Measurements from ENCODE around the gene FLOT1.

DNA sequence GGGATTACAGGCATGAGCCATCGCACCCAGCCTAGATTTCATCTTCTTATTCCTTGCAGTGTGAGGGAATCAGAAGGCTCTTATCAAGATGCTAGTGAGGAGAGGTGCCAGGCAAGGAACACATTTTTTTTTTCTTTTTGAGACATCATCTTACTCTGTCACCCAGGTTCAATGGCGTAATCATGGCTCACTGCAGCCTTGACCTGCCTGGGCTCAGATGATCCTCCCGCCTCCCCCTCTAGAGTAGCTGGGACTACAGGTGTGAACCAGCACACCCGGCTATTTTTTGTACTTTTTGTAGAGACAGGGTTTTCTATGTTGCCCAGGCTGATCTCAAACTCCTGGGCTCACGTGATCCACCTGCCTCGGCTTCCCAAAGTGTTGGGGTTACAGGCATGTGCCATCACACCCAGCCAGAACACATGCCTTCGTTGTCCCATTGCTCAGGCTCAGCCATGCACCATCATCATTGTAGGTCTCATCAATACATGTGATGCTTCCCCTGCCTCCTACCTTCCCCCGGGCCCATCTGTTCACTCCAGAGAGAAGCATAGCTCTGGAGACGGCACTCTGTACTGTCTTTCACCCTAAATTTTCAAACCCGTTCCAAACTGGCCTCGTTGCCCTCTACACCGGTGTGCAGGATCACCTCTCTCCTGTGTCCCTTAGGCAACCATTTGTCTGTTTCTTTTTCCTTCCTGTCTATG, 10.1 kb downstream of the FLOT1 start:
- TF ChIP-seq, protein P1, sequence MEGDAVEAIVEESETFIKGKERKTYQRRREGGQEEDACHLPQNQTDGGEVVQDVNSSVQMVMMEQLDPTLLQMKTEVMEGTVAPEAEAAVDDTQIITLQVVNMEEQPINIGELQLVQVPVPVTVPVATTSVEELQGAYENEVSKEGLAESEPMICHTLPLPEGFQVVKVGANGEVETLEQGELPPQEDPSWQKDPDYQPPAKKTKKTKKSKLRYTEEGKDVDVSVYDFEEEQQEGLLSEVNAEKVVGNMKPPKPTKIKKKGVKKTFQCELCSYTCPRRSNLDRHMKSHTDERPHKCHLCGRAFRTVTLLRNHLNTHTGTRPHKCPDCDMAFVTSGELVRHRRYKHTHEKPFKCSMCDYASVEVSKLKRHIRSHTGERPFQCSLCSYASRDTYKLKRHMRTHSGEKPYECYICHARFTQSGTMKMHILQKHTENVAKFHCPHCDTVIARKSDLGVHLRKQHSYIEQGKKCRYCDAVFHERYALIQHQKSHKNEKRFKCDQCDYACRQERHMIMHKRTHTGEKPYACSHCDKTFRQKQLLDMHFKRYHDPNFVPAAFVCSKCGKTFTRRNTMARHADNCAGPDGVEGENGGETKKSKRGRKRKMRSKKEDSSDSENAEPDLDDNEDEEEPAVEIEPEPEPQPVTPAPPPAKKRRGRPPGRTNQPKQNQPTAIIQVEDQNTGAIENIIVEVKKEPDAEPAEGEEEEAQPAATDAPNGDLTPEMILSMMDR (IDR thresholded peaks at IDR 0.05; ENCODE audit: insufficient read depth, low read length, poor library complexity, severe bottlenecking): no peak
- TF ChIP-seq EZH2phosphoT487 (conservative IDR thresholded peaks at IDR 0.05; ENCODE audit: low read length): no peak

All from SU-DHL-6 (cell line).